Mesendoderm (in vitro differentiated cells): Measurements from ENCODE around the gene KCNT1.

Source experiments
- DNase-seq: peaks from one replicate; pipeline ENCODE4 v3.0.0; 2013
- H2AK5ac ChIP-seq: 2 replicates; pipeline ENCODE4 v1.6.1; 2013; ENCODE audit warnings: low read length, inconsistent platforms
- H2BK120ac ChIP-seq: 2 replicates; pipeline ENCODE4 v1.6.1; 2013; ENCODE audit warnings: low read depth, mild to moderate bottlenecking, low read length, moderate library complexity, mixed read lengths
- H2BK15ac ChIP-seq: replicated peaks from 2 replicates; pipeline ENCODE4 v1.6.1; 2013; ENCODE audit warnings: low read depth, mild to moderate bottlenecking, moderate library complexity
- H2BK5ac ChIP-seq: 2 replicates; pipeline ENCODE4 v1.6.1; 2013; ENCODE audit warnings: low read length, inconsistent platforms
- H3K18ac ChIP-seq: 2 replicates; pipeline ENCODE4 v1.6.1; 2013; ENCODE audit warnings: mild to moderate bottlenecking, low read length, mixed read lengths
- H3K23ac ChIP-seq: one replicate; pipeline ENCODE4 v1.6.1; 2013; ENCODE audit warnings: low read length
- H3K27ac ChIP-seq: 2 replicates; pipeline ENCODE4 v1.5.1; 2013; ENCODE audit warnings: low read depth, mild to moderate bottlenecking, inconsistent platforms, low read length, moderate library complexity
- H3K27me3 ChIP-seq: 2 replicates; pipeline ENCODE4 v1.6.1; 2013; ENCODE audit warnings: low read length, control low read depth, mild to moderate bottlenecking, inconsistent platforms; ENCODE audit not compliant: insufficient read depth, poor library complexity
- H3K36me3 ChIP-seq: 2 replicates; pipeline ENCODE4 v1.6.1; 2013; ENCODE audit warnings: low read length, inconsistent platforms; ENCODE audit not compliant: control insufficient read depth, insufficient read depth
- H3K4ac ChIP-seq: one replicate; pipeline ENCODE4 v1.6.1; 2013; ENCODE audit warnings: low read depth, mild to moderate bottlenecking, low read length, moderate library complexity
- H3K4me1 ChIP-seq: 2 replicates; pipeline ENCODE4 v1.6.1; 2013; ENCODE audit warnings: low read depth, low read length, inconsistent platforms; ENCODE audit not compliant: control insufficient read depth
- H3K4me2 ChIP-seq: 2 replicates; pipeline ENCODE4 v1.6.1; 2013; ENCODE audit warnings: low read length
- H3K4me3 ChIP-seq: 2 replicates; pipeline ENCODE4 v1.5.1; 2013; ENCODE audit warnings: mild to moderate bottlenecking, low read length
- H3K56ac ChIP-seq: one replicate; pipeline ENCODE4 v1.6.1; 2013; ENCODE audit warnings: low read length
- H3K79me1 ChIP-seq: 2 replicates; pipeline ENCODE4 v1.6.1; 2013; ENCODE audit warnings: low read length, inconsistent platforms
- H3K79me2 ChIP-seq: 2 replicates; pipeline ENCODE4 v1.6.1; 2013; ENCODE audit warnings: mild to moderate bottlenecking, low read length; ENCODE audit not compliant: control insufficient read depth, insufficient read depth
- H3K9ac ChIP-seq: 2 replicates; pipeline ENCODE4 v1.6.1; 2013; ENCODE audit warnings: low read length, inconsistent platforms
- H4K5ac ChIP-seq: one replicate; pipeline ENCODE4 v1.6.1; 2013; ENCODE audit warnings: low read length
- H4K8ac ChIP-seq: one replicate; pipeline ENCODE4 v1.6.1; 2013; ENCODE audit warnings: low read depth, mild to moderate bottlenecking, control low read depth, low read length, moderate library complexity
- WGBS: extraction: QIAGEN DNeasy Blood & Tissue Kit; methylation state at CpG from one replicate; pipeline ENCODE4 v1.1.7; 2013; ENCODE audit warnings: low lambda C conversion rate, missing lambda C conversion rate; ENCODE audit not compliant: insufficient coverage; ENCODE audit errors: extremely low coverage; 5-methylcytosine and 5-hydroxymethylcytosine counted together

The KCNT1 gene

DNA sequence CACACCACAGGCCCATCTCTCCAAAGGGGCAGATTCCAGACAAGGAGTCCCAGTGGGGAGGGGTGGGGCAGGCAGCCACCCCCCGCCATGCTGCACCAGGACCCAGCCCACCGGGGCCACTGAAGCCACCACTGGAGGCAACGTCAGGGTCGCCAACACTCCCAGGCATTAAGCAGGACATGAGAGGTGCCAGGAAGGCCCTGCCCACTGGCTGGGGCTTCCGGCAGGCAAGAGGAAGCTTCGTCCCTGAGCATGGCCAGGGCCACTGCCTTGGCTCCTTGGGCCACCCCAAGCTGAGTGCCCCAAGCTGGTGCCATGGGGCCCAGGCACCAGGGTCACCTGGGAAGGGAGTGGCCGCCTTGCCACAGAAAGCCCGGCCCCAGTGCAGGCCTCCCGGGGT lies 17.5 kb downstream of the KCNT1 start:
- H3K27me3 ChIP-seq, result peaks cover 5% of the 10 kb centered on the region
- no peaks in the 10 kb centered on the region for H3K79me1 ChIP-seq
- no peaks in the 10 kb centered on the region for H3K79me2 ChIP-seq
- H3K56ac ChIP-seq, result no peak overlapping the region
- no peak overlapping the region for H4K5ac ChIP-seq
- no peak overlapping the region for H3K23ac ChIP-seq
- H3K36me3 ChIP-seq, result no peaks in the 10 kb centered on the region
- no peak overlapping the region for H3K9ac ChIP-seq
- no peak overlapping the region for H3K4me3 ChIP-seq
- H4K8ac ChIP-seq, result no peak overlapping the region
- H3K4ac ChIP-seq, result no peak overlapping the region
- no peak overlapping the region for H3K4me2 ChIP-seq
- no CpG with 5 or more reads among the region's 9 CpGs for WGBS
- no peak overlapping the region for H3K27ac ChIP-seq
- no peak for DNase-seq
- no peak overlapping the region for H2BK15ac ChIP-seq
- no peak overlapping the region for H2BK5ac ChIP-seq
- H3K18ac ChIP-seq, result no peak overlapping the region
- no peak overlapping the region for H2BK120ac ChIP-seq
- no peak overlapping the region for H2AK5ac ChIP-seq
- H3K4me1 ChIP-seq, result no peaks in the 10 kb centered on the region

DNA sequence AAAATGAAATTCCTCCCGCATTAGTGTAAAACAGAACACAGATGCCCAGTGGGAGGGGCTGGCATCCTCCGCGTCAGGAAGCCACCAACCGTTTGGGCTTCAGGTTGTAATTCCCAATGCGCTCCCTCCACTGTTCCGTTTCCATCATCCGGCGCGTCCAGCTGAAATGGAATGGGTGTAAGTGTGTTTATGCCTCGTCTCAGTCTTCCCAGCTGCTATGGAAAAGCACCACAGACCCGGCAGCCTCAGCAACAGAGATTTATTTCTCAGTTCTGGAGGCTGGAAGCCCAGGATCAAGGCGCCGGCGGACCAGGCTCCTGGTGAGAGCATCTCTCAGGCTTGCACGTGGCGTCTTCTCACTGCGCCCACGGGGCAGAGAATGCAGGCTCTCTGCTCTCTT lies 20.4 kb downstream of the KCNT1 start:
- WGBS, result no CpG with 5 or more reads among the region's 18 CpGs
- no peaks in the 10 kb centered on the region for H3K79me1 ChIP-seq
- H2BK120ac ChIP-seq, result no peak overlapping the region
- no peak overlapping the region for H3K9ac ChIP-seq
- no peak overlapping the region for H3K4me3 ChIP-seq
- H3K23ac ChIP-seq, result no peak overlapping the region
- H3K79me2 ChIP-seq, result no peaks in the 10 kb centered on the region
- H3K4me2 ChIP-seq, result no peak overlapping the region
- H3K18ac ChIP-seq, result no peak overlapping the region
- H3K27me3 ChIP-seq, result no peaks in the 10 kb centered on the region
- H3K27ac ChIP-seq, result no peak overlapping the region
- no peak overlapping the region for H2AK5ac ChIP-seq
- H2BK15ac ChIP-seq, result no peak overlapping the region
- no peak overlapping the region for H4K8ac ChIP-seq
- no peak overlapping the region for H2BK5ac ChIP-seq
- no peak for DNase-seq
- no peak overlapping the region for H4K5ac ChIP-seq
- no peak overlapping the region for H3K4ac ChIP-seq
- H3K56ac ChIP-seq, result no peak overlapping the region
- H3K36me3 ChIP-seq, result no peaks in the 10 kb centered on the region
- H3K4me1 ChIP-seq, result no peaks in the 10 kb centered on the region

DNA sequence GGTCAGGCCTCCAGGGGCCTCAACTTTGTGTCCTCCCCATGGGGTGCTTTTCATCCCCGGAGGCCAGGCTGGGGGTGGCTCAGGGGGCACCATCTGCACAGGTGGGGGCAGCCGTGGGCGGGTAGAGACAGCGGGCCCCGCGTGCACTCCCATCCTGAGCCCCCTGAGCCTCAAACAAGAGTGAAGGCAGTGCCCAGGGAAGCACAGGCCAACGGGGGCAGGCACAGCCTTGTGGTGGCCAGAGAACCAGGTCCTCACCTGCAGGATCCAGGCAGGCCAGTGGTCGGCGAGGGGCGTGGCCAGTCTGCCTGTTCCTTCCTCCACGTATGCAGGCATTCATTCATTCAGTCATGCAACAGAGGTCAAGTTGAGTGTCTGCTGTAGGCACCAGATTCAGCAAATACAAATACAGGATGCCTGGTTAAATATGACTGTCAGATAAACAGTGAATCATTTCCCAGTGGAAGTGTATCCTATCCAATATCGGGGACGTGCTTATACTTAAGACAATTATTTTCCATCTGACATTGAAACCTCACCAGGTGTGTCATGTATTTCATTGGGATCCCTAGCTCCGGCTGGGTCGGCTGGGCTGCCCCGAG lies 22.3 kb downstream of the KCNT1 start:
- H2BK120ac ChIP-seq, result no peak overlapping the region
- no peak overlapping the region for H3K9ac ChIP-seq
- H2BK5ac ChIP-seq, result no peak overlapping the region
- no peak for DNase-seq
- WGBS, result no CpG with 5 or more reads among the region's 16 CpGs
- no peak overlapping the region for H3K4ac ChIP-seq
- no peak overlapping the region for H3K18ac ChIP-seq
- H3K23ac ChIP-seq, result no peak overlapping the region
- no peak overlapping the region for H3K4me3 ChIP-seq
- H3K79me1 ChIP-seq, result no peaks in the 10 kb centered on the region
- H2BK15ac ChIP-seq, result no peak overlapping the region
- H4K8ac ChIP-seq, result no peak overlapping the region
- no peak overlapping the region for H3K27ac ChIP-seq
- no peak overlapping the region for H3K56ac ChIP-seq
- no peak overlapping the region for H3K4me2 ChIP-seq
- H3K27me3 ChIP-seq, result no peaks in the 10 kb centered on the region
- H2AK5ac ChIP-seq, result no peak overlapping the region
- no peaks in the 10 kb centered on the region for H3K4me1 ChIP-seq
- H3K79me2 ChIP-seq, result no peaks in the 10 kb centered on the region
- no peak overlapping the region for H4K5ac ChIP-seq
- H3K36me3 ChIP-seq, result no peaks in the 10 kb centered on the region

DNA sequence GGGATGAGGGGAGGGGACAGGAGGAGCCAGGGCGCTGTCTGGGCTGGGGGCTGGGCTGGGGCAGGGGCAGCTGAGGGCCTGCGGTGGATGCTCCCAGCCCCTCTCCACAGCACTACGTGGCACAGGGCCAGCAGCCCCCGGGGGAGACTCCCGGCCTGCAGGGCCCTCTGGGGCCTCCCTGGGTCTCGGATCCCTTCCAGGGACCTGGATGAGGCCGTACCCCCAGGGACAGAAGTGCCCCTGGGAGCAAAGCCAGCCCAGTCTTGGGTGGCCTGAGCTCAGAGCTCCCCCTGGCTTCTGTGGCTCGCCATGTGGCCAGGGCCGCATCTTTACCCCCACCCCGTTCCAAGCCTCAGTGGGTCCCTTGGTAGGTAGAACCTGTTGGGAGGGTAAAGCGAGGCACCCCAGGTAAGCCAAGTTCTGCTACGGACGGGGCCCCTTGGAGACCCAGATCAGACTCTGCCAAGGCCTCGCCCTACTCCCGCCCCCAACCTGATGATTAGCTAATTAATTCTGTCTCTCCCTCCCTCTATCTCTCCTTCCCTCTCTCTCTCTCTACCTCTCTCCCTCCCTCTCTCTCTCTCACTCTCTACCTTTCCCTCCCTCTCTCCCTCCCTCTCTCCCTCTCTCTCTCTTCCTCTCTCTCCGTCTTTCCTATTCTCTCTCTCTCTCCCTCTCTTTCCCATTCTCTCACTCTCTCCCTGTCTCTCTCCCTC lies 24.3 kb downstream of the KCNT1 start:
- Histone ChIP-seq H3K36me3 (no peaks in the 10 kb centered on the region), H3K79me2 (no peaks in the 10 kb centered on the region), H3K4me1 (no peaks in the 10 kb centered on the region), H3K56ac (no peak overlapping the region), H2BK120ac (no peak overlapping the region), H2BK15ac (no peak overlapping the region), H3K4ac (no peak overlapping the region), H2BK5ac (no peak overlapping the region), H4K8ac (no peak overlapping the region), H3K27me3 (no peaks in the 10 kb centered on the region), H3K23ac (no peak overlapping the region), H3K4me2 (no peak overlapping the region), H4K5ac (no peak overlapping the region), H3K18ac (no peak overlapping the region), H3K27ac (no peak overlapping the region), H2AK5ac (no peak overlapping the region), H3K79me1 (no peaks in the 10 kb centered on the region), H3K9ac (no peak overlapping the region), H3K4me3 (no peak overlapping the region)
- no peak for DNase-seq
- WGBS, result 100% methylated on average over 1 of the region's 16 CpGs

DNA sequence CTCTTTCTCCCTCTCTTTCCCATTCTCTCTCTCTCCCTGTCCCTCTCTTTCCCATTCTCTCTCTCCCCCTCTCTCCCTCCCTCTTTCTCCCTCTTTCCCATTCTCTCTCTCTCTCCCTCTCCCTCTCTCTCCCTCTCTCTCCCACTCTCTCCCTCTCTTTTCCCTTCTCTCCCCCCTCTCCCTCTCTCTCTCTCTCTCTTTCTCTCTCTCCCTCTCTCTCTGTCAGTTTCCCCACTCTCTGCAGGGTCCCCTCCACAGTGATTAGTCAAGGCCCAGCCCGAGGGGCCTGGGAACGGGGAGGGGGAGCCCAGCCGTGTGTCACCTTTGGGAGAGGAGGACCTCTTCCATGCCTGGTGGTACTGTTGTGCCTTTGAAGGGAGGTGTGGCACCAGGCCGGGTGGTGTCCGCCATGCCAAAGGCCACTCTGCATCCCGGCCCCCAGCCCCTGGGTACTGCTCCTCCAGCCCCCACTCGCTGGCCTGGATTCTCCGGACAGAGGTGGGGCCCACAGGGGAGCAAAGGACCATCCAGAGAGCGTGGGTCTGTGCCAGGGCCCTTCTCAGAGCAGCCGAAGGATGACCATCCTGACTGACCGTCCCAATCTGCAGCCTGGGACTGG lies 25.4 kb downstream of the KCNT1 start:
- Histone ChIP-seq H3K4me3 (no peak overlapping the region), H3K79me2 (no peaks in the 10 kb centered on the region), H4K8ac (no peak overlapping the region), H3K23ac (no peak overlapping the region), H3K36me3 (no peaks in the 10 kb centered on the region), H3K4me1 (no peaks in the 10 kb centered on the region), H4K5ac (no peak overlapping the region), H3K79me1 (no peaks in the 10 kb centered on the region), H2AK5ac (no peak overlapping the region), H3K4ac (no peak overlapping the region), H3K9ac (no peak overlapping the region), H3K27me3 (no peaks in the 10 kb centered on the region), H3K56ac (no peak overlapping the region), H2BK15ac (no peak overlapping the region), H3K4me2 (no peak overlapping the region), H2BK5ac (no peak overlapping the region), H3K18ac (no peak overlapping the region), H2BK120ac (no peak overlapping the region), H3K27ac (no peak overlapping the region)
- DNase-seq, result no peak
- WGBS, result no CpG with 5 or more reads among the region's 11 CpGs
